ENCODE data around the gene ZNF516. TPM values are rescaled to one million over a fixed set of nuclear protein-coding genes. Genes with fewer than 3 reads are reported as not detected.

ZNF516 gene
- total RNA-seq, 4 donors from 2014 or later: 34.4 to 57.3 (median 39.5) TPM

DNA sequence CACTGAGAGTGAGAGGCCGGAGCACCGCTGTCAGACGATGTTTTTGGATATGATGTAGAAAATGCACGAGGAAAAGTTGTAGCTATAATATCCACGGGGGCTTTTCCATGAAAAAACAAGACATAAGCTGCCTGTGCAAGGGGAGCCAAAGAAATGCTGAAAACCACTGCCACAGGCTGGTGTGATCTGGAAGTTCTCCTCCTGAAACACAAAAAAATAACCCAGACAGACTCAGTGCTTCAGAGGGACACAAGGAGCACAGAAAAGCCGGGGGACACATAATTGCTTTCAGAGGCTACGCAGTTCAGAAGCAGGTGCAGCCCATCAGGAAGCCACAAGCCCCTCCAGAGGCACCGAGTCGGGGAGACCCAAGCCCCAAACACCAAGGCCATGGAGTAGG, 98.2 kb downstream of the ZNF516 start:
- 82 to 91% methylated on average over 9 of the region's 9 CpGs for WGBS, 2 donors
- no peak for DNase-seq (ENCODE audit: low spot score in 2 of 2)
- H3K4me3 ChIP-seq (ENCODE audit: low read depth, poor library complexity, severe bottlenecking): no peak overlapping the region
- intact Hi-C loops (cut with DNase I; ENCODE audit: low total_unique reads): no loop called here
- TF ChIP-seq CTCF (IDR thresholded peaks at IDR 0.05): no peak
- TF ChIP-seq POLR2A (IDR thresholded peaks at IDR 0.05): no peak

DNA sequence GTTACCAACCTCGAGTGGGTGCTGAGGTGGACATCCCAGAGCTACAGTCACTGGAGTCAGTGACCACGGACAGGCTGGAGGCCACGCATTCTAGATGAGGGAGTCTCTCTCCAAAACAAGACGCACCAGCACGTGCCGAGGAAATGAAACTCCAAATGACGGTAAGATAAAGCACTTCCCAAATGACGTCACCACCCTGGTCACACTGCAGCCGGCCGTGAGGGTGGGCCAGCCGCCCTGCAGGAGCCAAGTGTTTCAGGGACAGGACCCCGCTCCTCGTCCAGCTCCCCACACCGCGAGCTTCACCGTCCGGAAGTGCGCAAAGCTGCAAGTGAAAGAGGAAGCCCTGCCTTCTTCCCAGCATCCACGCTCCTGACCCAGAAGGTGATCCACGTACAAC, 99.4 kb downstream of the ZNF516 start:
- intact Hi-C loops (cut with DNase I; ENCODE audit: low total_unique reads): no loop called here

GRCh38 chr18:76394780-76395476, 100.1 kb downstream of the ZNF516 start:
- intact Hi-C loops (cut with DNase I; ENCODE audit: low total_unique reads): no loop called here
- no peak overlapping the region for H3K4me3 ChIP-seq (ENCODE audit: low read depth, poor library complexity, severe bottlenecking)
- TF ChIP-seq CTCF (IDR thresholded peaks at IDR 0.05) (no peak), POLR2A (IDR thresholded peaks at IDR 0.05) (no peak)
- 60 to 76% methylated on average over 13 to 15 of the region's 15 CpGs for WGBS, 2 donors
- no peak for DNase-seq (ENCODE audit: low spot score in 2 of 2)

More for the DNA sequence above, 99.4 kb downstream of the ZNF516 start:
- no peak overlapping the region for H3K4me3 ChIP-seq (ENCODE audit: low read depth, poor library complexity, severe bottlenecking)
- WGBS, 2 donors: 83 to 86% methylated on average over 20 of the region's 20 CpGs
- no peak for TF ChIP-seq CTCF (IDR thresholded peaks at IDR 0.05)
- no peak for TF ChIP-seq POLR2A (IDR thresholded peaks at IDR 0.05)
- DNase-seq (ENCODE audit: low spot score in 2 of 2): no peak

DNA sequence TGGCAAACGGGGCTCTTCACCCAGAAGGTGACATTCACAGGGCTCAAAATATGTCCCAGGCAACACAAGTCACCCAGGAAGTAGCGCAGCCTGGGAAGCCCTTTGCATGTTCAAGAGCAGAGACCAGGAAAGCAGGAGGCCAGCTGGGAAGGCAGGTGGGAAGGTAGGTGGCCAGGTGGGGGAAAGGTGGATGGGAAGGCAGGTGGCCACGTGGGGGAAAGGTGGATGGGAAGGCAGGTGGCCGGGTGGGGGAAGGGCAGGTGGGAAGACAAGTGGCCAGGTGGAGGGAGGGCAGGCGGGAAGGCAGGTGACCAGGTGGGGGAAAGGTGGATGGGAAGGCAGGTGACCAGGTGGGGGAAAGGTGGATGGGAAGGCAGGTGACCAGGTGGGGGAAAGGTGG, 102.7 kb downstream of the ZNF516 start:
- H3K4me3 ChIP-seq (ENCODE audit: low read depth, poor library complexity, severe bottlenecking): no peak overlapping the region
- DNase-seq (ENCODE audit: low spot score in 2 of 2): no peak
- intact Hi-C loops (cut with DNase I; ENCODE audit: low total_unique reads): no loop called here
- TF ChIP-seq CTCF (IDR thresholded peaks at IDR 0.05) (no peak), POLR2A (IDR thresholded peaks at IDR 0.05) (no peak)
- WGBS, 2 donors: 76 to 85% methylated on average over 5 of the region's 5 CpGs

- WGBS, 2 donors: 91 to 96% methylated on average over 14 to 19 of the region's 19 CpGs
- H3K4me3 ChIP-seq (ENCODE audit: low read depth, poor library complexity, severe bottlenecking): no peak overlapping the region
- DNase-seq (ENCODE audit: low spot score in 2 of 2): no peak
- intact Hi-C loops (cut with DNase I; ENCODE audit: low total_unique reads): no loop called here
- TF ChIP-seq POLR2A (IDR thresholded peaks at IDR 0.05) (no peak), CTCF (IDR thresholded peaks at IDR 0.05) (no peak)
Measured at GRCh38 chr18:76391746-76392145, 103.3 kb downstream of the ZNF516 start.

- TF ChIP-seq POLR2A (IDR thresholded peaks at IDR 0.05): no peak
- no peak for TF ChIP-seq CTCF (IDR thresholded peaks at IDR 0.05)
- no peak for DNase-seq (ENCODE audit: low spot score in 2 of 2)
- no peak overlapping the region for H3K4me3 ChIP-seq (ENCODE audit: low read depth, poor library complexity, severe bottlenecking)
- WGBS, 2 donors: 85 to 90% methylated on average over 9 of the region's 9 CpGs
- intact Hi-C loops (cut with DNase I; ENCODE audit: low total_unique reads): no loop called here
Measured at GRCh38 chr18:76391038-76391437, 104.0 kb downstream of the ZNF516 start.
